ENCODE data around the gene ACTL8.

GRCh38 chr1:17774452-17774851 lies 19.3 kb downstream of the ACTL8 start:
- TF ChIP-seq CTCF (IDR thresholded peaks at IDR 0.05) (no peak), EZH2 (IDR thresholded peaks at IDR 0.05) (no peak)

Measured in neural progenitor cell (in vitro differentiated cells).